Astrocyte of the hippocampus (primary cell): ENCODE measurements around the gene WDR70.
A peak's percentile ranks its signal among the peaks of the same experiment; 100 is the strongest.
"Not testable (repeated sequence)": the region's sequence is repeated elsewhere in the genome, so short reads cannot be mapped to it uniquely, and the experiment has no call there.

Experiments
- DNase-seq: peaks from one replicate; pipeline ENCODE4 v3.0.0; 2011; ENCODE audit warnings: low read depth, low spot score

Gene WDR70

GRCh38 chr5:37756248-37756647 lies 377.1 kb downstream of the WDR70 start:
- no peak for DNase-seq

- DNase-seq, result no peak
Observed at GRCh38 chr5:37757980-37758582, 379.0 kb downstream of the WDR70 start.

GRCh38 chr5:37767251-37767650 lies 388.1 kb downstream of the WDR70 start:
- DNase-seq, result no peak

- DNase-seq, result no peak
Observed at GRCh38 chr5:37767961-37768360, 388.8 kb downstream of the WDR70 start.

- DNase-seq, result no peak
Observed at GRCh38 chr5:37768371-37768770, 389.3 kb downstream of the WDR70 start.

GRCh38 chr5:37769108-37769507 lies 390.0 kb downstream of the WDR70 start:
- no peak for DNase-seq

GRCh38 chr5:37769840-37770239 lies 390.7 kb downstream of the WDR70 start:
- no peak for DNase-seq

GRCh38 chr5:37770786-37771185 lies 391.7 kb downstream of the WDR70 start:
- no peak for DNase-seq

GRCh38 chr5:37771203-37771611 lies 392.1 kb downstream of the WDR70 start:
- DNase-seq, result no peak

- DNase-seq, result peak; percentile 97
Observed at GRCh38 chr5:37771731-37772130, 392.6 kb downstream of the WDR70 start.

GRCh38 chr5:37772255-37772654 lies 393.1 kb downstream of the WDR70 start:
- no peak for DNase-seq

- peak; percentile 23 for DNase-seq
Observed at GRCh38 chr5:37773809-37774208, 394.7 kb downstream of the WDR70 start.

- peak; percentile 39 for DNase-seq
Observed at GRCh38 chr5:37774912-37775483, 395.9 kb downstream of the WDR70 start.

GRCh38 chr5:37776826-37777225 lies 397.7 kb downstream of the WDR70 start:
- DNase-seq, result peak; percentile 70

- DNase-seq, result peak; percentile 24
Observed at GRCh38 chr5:37777432-37778130, 398.5 kb downstream of the WDR70 start.

GRCh38 chr5:37781409-37781808 lies 402.3 kb downstream of the WDR70 start:
- not testable (repeated sequence) for DNase-seq

- no peak for DNase-seq
Observed at GRCh38 chr5:37786416-37786815, 407.3 kb downstream of the WDR70 start.

GRCh38 chr5:37786862-37787519 lies 407.9 kb downstream of the WDR70 start:
- DNase-seq, result peak; percentile 51

GRCh38 chr5:37787742-37788141 lies 408.6 kb downstream of the WDR70 start:
- peak; percentile 66 for DNase-seq

GRCh38 chr5:37789991-37790390 lies 410.9 kb downstream of the WDR70 start:
- no peak for DNase-seq

- no peak for DNase-seq
Observed at GRCh38 chr5:37791321-37791720, 412.2 kb downstream of the WDR70 start.

- peak; percentile 28 for DNase-seq
Observed at GRCh38 chr5:37792975-37793631, 414.0 kb downstream of the WDR70 start.
